IPS DF 4.7 (cell line): Measurements from ENCODE around the gene NME7.

Experiments
- DNase-seq: peaks from one replicate; pipeline ENCODE4 v3.0.0-alpha.2; 2013; ENCODE audit warnings: low spot score; ENCODE audit errors: extremely low read depth

The NME7 gene

DNA sequence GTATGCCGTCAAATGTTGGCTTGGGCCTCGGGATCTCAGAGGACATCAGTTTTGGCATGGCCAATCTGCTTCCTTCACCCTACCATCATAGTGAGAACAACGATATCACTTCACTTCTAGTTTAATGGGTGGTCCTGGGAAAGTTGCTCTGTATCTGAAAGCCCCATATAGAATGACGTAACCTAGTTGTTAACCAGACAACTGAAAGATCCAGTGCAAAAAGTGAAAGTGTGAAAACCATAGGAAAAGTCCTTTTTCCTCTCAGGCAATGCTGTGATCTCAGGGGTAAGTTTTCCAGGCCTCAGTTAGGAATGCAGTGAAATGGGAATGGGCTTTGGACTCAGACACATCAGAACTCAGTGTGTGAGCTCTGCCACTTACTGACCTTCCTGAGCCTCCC, 279.7 kb downstream of the NME7 start:
- DNase-seq: no peak

DNA sequence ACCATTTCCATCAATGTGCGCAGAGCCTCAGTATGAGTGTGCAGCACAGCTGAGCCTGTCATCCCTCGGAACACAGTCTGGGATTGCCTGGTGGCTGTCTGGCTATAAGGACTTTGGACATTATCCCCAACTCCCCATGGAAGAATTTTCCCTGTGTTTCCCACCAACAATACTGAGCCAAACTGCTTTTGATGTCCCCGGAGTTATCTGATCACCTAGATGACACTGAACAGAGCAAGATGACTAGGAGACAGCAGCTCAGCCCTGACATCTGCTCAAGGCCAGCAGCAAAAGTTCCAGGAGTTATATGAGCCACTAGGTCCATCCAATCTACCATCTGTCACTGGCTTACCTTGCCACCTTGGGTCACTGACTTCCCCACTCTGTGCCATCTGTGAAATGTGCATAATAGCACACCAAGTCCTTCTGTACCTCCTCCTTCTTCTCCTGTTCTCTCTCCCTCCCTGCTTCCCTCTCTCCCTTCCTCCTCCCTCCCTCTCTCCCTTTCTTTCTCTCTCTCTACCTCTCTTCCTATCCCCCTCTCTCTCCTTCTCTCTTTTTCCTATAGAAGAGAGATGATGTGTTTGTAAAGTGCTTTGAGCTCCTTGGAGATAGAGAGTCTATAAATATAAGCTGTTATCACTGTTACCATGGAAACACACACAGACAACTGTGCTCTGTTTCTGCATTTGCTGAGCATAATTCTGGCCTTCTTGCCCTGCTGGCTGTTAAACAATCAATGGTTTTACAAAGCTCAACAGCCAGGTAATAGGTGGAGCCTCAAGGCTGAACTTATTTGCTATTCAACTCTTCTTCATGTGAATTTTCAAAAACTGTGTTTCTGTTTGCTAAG, 280.8 kb downstream of the NME7 start:
- no peak for DNase-seq

DNA sequence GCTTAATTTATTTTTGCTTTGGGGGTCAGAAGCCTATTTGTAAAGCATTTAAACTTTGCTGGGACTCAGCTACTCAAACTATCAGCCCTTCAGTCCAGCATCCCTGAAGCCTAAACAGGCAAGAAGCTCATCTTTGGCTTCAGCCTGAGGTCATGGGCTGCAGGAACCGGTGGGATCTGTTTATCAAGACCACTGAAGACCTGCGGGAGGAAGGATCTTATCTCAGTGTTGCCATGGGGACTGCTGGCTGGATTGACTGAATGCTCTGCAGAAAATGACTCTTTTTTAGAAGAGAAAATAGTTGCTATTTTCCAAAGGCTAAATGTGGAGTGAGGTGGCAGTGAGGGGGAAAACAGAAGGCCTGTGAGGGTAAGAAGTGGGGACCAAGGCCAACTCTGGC, 281.7 kb downstream of the NME7 start:
- no peak for DNase-seq
